ENCODE data around the gene GPATCH4. TPM values are rescaled to one million over a fixed set of nuclear protein-coding genes. Genes with fewer than 3 reads are reported as not detected.
"Not testable (repeated sequence)": the region's sequence is repeated elsewhere in the genome, so short reads cannot be mapped to it uniquely, and the experiment has no call there.

The GPATCH4 gene
- total RNA-seq, 2 experiments from 2014 or later, result 29.9 to 33.4 TPM

- H3K27me3 Mint-ChIP-seq, result no peaks in the 10 kb centered on the region
- DNase-seq, result peak; percentile 71
- H3K4me3 Mint-ChIP-seq, result peak within 1 kb of the TSS; percentile 78
- H3K4me1 Mint-ChIP-seq, result peaks cover 28% of the 10 kb centered on the region
- no peaks in the 10 kb centered on the region for H3K9me3 Mint-ChIP-seq
- ChIA-PET POLR2A (no interaction called here), CTCF (interaction anchor here (0.6 to 1.7 kb wide), 10 partner anchors 9 to 146 kb away, joined by 3 to 7 read pairs (median 4); partner anchors contain the start of genes MEF2D and TTC24)
- H3K36me3 Mint-ChIP-seq (ENCODE audit: low read depth), result peaks cover 13% of the 10 kb centered on the region
- peak within 1 kb of the TSS; percentile 83 for H3K27ac Mint-ChIP-seq
Measured at GRCh38 chr1:156591432-156592157, 9.7 kb downstream of the GPATCH4 start, which contains the start of gene NAXE. NAXE (plus strand) TSS chr1:156591776; CDS start chr1:156591805, 29 bp downstream.

GRCh38 chr1:156591181-156591431 lies 10.2 kb downstream of the GPATCH4 start:
- Mint-ChIP-seq H3K36me3 (ENCODE audit: low read depth) (peaks cover 13% of the 10 kb centered on the region), H3K27me3 (no peaks in the 10 kb centered on the region), H3K4me1 (peaks cover 28% of the 10 kb centered on the region), H3K9me3 (no peaks in the 10 kb centered on the region), H3K27ac (peak overlapping the region; percentile 83), H3K4me3 (peak overlapping the region; percentile 78)
- DNase-seq, result no peak
- CTCF ChIA-PET, result interaction anchor here (0.9 to 1.7 kb wide), 7 partner anchors 68 to 145 kb away, joined by 3 to 7 read pairs (median 4); partner anchors contain the start of gene MEF2D
- POLR2A ChIA-PET, result no interaction called here

- no peak overlapping the region for H3K4me3 Mint-ChIP-seq
- no peaks in the 10 kb centered on the region for H3K9me3 Mint-ChIP-seq
- peaks cover 12% of the 10 kb centered on the region for H3K36me3 Mint-ChIP-seq (ENCODE audit: low read depth)
- CTCF ChIA-PET, result interaction anchor here (0.6 to 1.7 kb wide), 6 partner anchors 69 to 259 kb away, joined by 3 to 7 read pairs (median 4); partner anchors contain the start of gene MEF2D
- DNase-seq, result no peak
- H3K27ac Mint-ChIP-seq, result peak overlapping the region; percentile 83
- POLR2A ChIA-PET, result no interaction called here
- H3K27me3 Mint-ChIP-seq, result no peaks in the 10 kb centered on the region
- H3K4me1 Mint-ChIP-seq, result peaks cover 28% of the 10 kb centered on the region
Measured at GRCh38 chr1:156590326-156591180, 10.7 kb downstream of the GPATCH4 start.

GRCh38 chr1:156589546-156589945 lies 11.7 kb downstream of the GPATCH4 start:
- H3K9me3 Mint-ChIP-seq, result no peaks in the 10 kb centered on the region
- no peak overlapping the region for H3K27ac Mint-ChIP-seq
- no peaks in the 10 kb centered on the region for H3K27me3 Mint-ChIP-seq
- ChIA-PET CTCF (interaction anchor here (0.6 to 1.3 kb wide), 3 partner anchors 10 to 260 kb away, joined by 3 to 5 read pairs (median 4); no protein-coding TSS in a partner anchor), POLR2A (no interaction called here)
- no peak overlapping the region for H3K4me3 Mint-ChIP-seq
- no peak for DNase-seq
- peaks cover 4% of the 10 kb centered on the region for H3K36me3 Mint-ChIP-seq (ENCODE audit: low read depth)
- H3K4me1 Mint-ChIP-seq, result peaks cover 25% of the 10 kb centered on the region

GRCh38 chr1:156587927-156588326 lies 13.4 kb downstream of the GPATCH4 start:
- H3K27me3 Mint-ChIP-seq; H3K4me3 Mint-ChIP-seq; DNase-seq; H3K36me3 Mint-ChIP-seq (ENCODE audit: low read depth); POLR2A ChIA-PET; H3K27ac Mint-ChIP-seq; H3K9me3 Mint-ChIP-seq: not testable (repeated sequence)
- CTCF ChIA-PET, result interaction anchor here (0.8 to 1.1 kb wide), 3 partner anchors 8 to 96 kb away, joined by 3 to 5 read pairs (median 3); partner anchors contain the start of gene TTC24
- peaks cover 31% of the 10 kb centered on the region for H3K4me1 Mint-ChIP-seq

- CTCF ChIA-PET, result interaction anchor here (1.1 to 2.2 kb wide), 2 partner anchors 21 to 79 kb away, joined by 3 to 4 read pairs; no protein-coding TSS in a partner anchor
- POLR2A ChIA-PET, result no interaction called here
Measured at GRCh38 chr1:156586892-156587477, 14.3 kb downstream of the GPATCH4 start.

GRCh38 chr1:156586323-156586722 lies 15.0 kb downstream of the GPATCH4 start:
- Mint-ChIP-seq H3K27me3 (no peaks in the 10 kb centered on the region), H3K27ac (no peak overlapping the region), H3K36me3 (ENCODE audit: low read depth) (no peaks in the 10 kb centered on the region), H3K4me3 (no peak overlapping the region), H3K9me3 (no peaks in the 10 kb centered on the region), H3K4me1 (peaks cover 35% of the 10 kb centered on the region)
- DNase-seq, result no peak
- ChIA-PET POLR2A (no interaction called here), CTCF (interaction anchor here (1.1 to 2.2 kb wide), 2 partner anchors 22 to 78 kb away, joined by 3 to 4 read pairs; no protein-coding TSS in a partner anchor)

More at GRCh38 chr1:156586892-156587477, 14.3 kb downstream of the GPATCH4 start:
- no peaks in the 10 kb centered on the region for H3K36me3 Mint-ChIP-seq (ENCODE audit: low read depth)
- no peak overlapping the region for H3K27ac Mint-ChIP-seq
- H3K27me3 Mint-ChIP-seq, result no peaks in the 10 kb centered on the region
- H3K4me1 Mint-ChIP-seq, result peaks cover 33% of the 10 kb centered on the region
- no peak for DNase-seq
- H3K9me3 Mint-ChIP-seq, result no peaks in the 10 kb centered on the region
- H3K4me3 Mint-ChIP-seq, result no peak overlapping the region

- peaks cover 27% of the 10 kb centered on the region for H3K4me1 Mint-ChIP-seq
- no peak overlapping the region for H3K27ac Mint-ChIP-seq
- no peak for DNase-seq
- ChIA-PET POLR2A (no interaction called here), CTCF (interaction anchor here (0.6 to 2.2 kb wide), 3 partner anchors 10 to 141 kb away, joined by 3 to 4 read pairs (median 3); no protein-coding TSS in a partner anchor)
- H3K27me3 Mint-ChIP-seq, result no peaks in the 10 kb centered on the region
- no peak overlapping the region for H3K4me3 Mint-ChIP-seq
- H3K36me3 Mint-ChIP-seq (ENCODE audit: low read depth), result no peaks in the 10 kb centered on the region
- no peaks in the 10 kb centered on the region for H3K9me3 Mint-ChIP-seq
Measured at GRCh38 chr1:156584813-156585212, 16.5 kb downstream of the GPATCH4 start.

- peak; percentile 86 for DNase-seq
- CTCF ChIA-PET, result interaction anchor here (0.6 to 1.2 kb wide), 3 partner anchors 30 to 142 kb away, joined by 3 to 5 read pairs (median 3); no protein-coding TSS in a partner anchor
- peaks cover 27% of the 10 kb centered on the region for H3K4me1 Mint-ChIP-seq
- POLR2A ChIA-PET, result no interaction called here
- no peaks in the 10 kb centered on the region for H3K36me3 Mint-ChIP-seq (ENCODE audit: low read depth)
- no peaks in the 10 kb centered on the region for H3K27me3 Mint-ChIP-seq
- no peak overlapping the region for H3K27ac Mint-ChIP-seq
- no peak overlapping the region for H3K4me3 Mint-ChIP-seq
- H3K9me3 Mint-ChIP-seq, result no peaks in the 10 kb centered on the region
Measured at GRCh38 chr1:156583821-156584622, 17.3 kb downstream of the GPATCH4 start.

GRCh38 chr1:156582388-156583017 lies 18.8 kb downstream of the GPATCH4 start:
- ChIA-PET POLR2A (no interaction called here), CTCF (interaction anchor here (0.7 to 2.0 kb wide), 8 partner anchors 10 to 102 kb away, joined by 3 to 5 read pairs (median 3); partner anchors contain the start of genes MEF2D and NAXE)
- Mint-ChIP-seq H3K36me3 (ENCODE audit: low read depth) (no peaks in the 10 kb centered on the region), H3K4me3 (peak overlapping the region; percentile 60), H3K27me3 (no peaks in the 10 kb centered on the region), H3K27ac (peak overlapping the region; percentile 92), H3K9me3 (no peaks in the 10 kb centered on the region), H3K4me1 (peaks cover 27% of the 10 kb centered on the region)
- DNase-seq, result no peak

- ChIA-PET CTCF (interaction anchor here (0.7 to 2.0 kb wide), 8 partner anchors 9 to 101 kb away, joined by 3 to 5 read pairs (median 3); partner anchors contain the start of genes MEF2D and NAXE), POLR2A (interaction anchor here (0.7 kb wide), 1 partner anchor 11 kb away, joined by 4 read pairs; no protein-coding TSS in a partner anchor)
- DNase-seq, result no peak
- Mint-ChIP-seq H3K27ac (peak overlapping the region; percentile 92), H3K27me3 (no peaks in the 10 kb centered on the region), H3K4me3 (peak overlapping the region; percentile 60), H3K4me1 (peaks cover 26% of the 10 kb centered on the region), H3K36me3 (ENCODE audit: low read depth) (no peaks in the 10 kb centered on the region), H3K9me3 (no peaks in the 10 kb centered on the region)
Measured at GRCh38 chr1:156581661-156582387, 19.5 kb downstream of the GPATCH4 start.
